ENCODE results near the gene IFI35. TPM values are rescaled to one million over a fixed set of nuclear protein-coding genes. Genes with fewer than 3 reads are reported as not detected.
A peak's percentile ranks its signal among the peaks of the same experiment; 100 is the strongest.

Gene IFI35
- total and polyA plus RNA-seq, 4 experiments from 2014 or later: 33.1 to 66.2 (median 47.9) TPM

- Mint-ChIP-seq H3K4me1 (peaks cover 23 to 54% (median 40%) of the 10 kb centered on the region in 4 donors), H3K36me3 (peaks cover 0 to 3% of the 10 kb centered on the region in 2 donors), H3K4me3 (peak within 1 kb of the TSS; percentile 90 to 94 (median 91)), H3K27me3 (no peaks in the 10 kb centered on the region), H3K27ac (peak within 1 kb of the TSS; percentile 80 to 92 (median 86)), H3K9me3 (no peaks in the 10 kb centered on the region)
- intact Hi-C loops (cut with micrococcal nuclease): loop anchor here (1.0 to 5.0 kb wide), 3 partner anchors 24 to 315 kb away; partner anchors contain the start of genes BRCA1 and RPL27
- H3K36me3 ChIP-seq (ENCODE audit: insufficient read depth, low read length): no peaks in the 10 kb centered on the region
- peaks cover 45% of the 10 kb centered on the region for H3K4me1 ChIP-seq (ENCODE audit: insufficient read depth, low read length)
- ChIA-PET CTCF (ENCODE audit: partially characterized antibody) (interaction anchor here (1.1 kb wide), 2 partner anchors 15 to 312 kb away, joined by 3 read pairs; partner anchors contain the start of gene IFI35), POLR2A (ENCODE audit: partially characterized antibody) (interaction anchor here (0.7 to 5.2 kb wide), 13 partner anchors 9 to 367 kb away, joined by 3 to 26 read pairs (median 4); partner anchors contain the start of genes IFI35, NBR1, RPL27 and TMEM106A)
- no peaks in the 10 kb centered on the region for H3K9me3 ChIP-seq (ENCODE audit: control insufficient read depth in 1 of 2, low read length in 2 of 2)
- H3K27ac ChIP-seq (ENCODE audit: low read depth, low read length): peak within 1 kb of the TSS; percentile 68
- DNase-seq: peak; percentile 48 to 65 (median 56)
- no peaks in the 10 kb centered on the region for H3K27me3 ChIP-seq (ENCODE audit: insufficient read depth, low read length)
- peak within 1 kb of the TSS; percentile 47 to 73 for H3K4me3 ChIP-seq (ENCODE audit: low read length in 2 of 2)
Measured at GRCh38 chr17:43021741-43022512, 15.3 kb downstream of the IFI35 start, which contains the start of gene VAT1. VAT1 (minus strand) TSS chr17:43022385; CDS start chr17:43022322, 63 bp downstream.

- Histone ChIP-seq H3K36me3 (ENCODE audit: insufficient read depth, low read length) (no peaks in the 10 kb centered on the region), H3K9me3 (ENCODE audit: control insufficient read depth in 1 of 2, low read length in 2 of 2) (no peaks in the 10 kb centered on the region), H3K4me3 (ENCODE audit: low read length in 2 of 2) (peak within 1 kb of the TSS; percentile 65 to 81), H3K4me1 (ENCODE audit: insufficient read depth, low read length) (peaks cover 32% of the 10 kb centered on the region), H3K27ac (ENCODE audit: low read depth, low read length) (peak within 1 kb of the TSS; percentile 69), H3K27me3 (ENCODE audit: insufficient read depth, low read length) (no peaks in the 10 kb centered on the region)
- H3K4me1 Mint-ChIP-seq: peaks cover 9 to 35% (median 27%) of the 10 kb centered on the region in 4 donors
- no peaks in the 10 kb centered on the region for H3K9me3 Mint-ChIP-seq
- intact Hi-C loops (cut with micrococcal nuclease): loop anchor here (1.0 to 5.0 kb wide), 3 partner anchors 146 to 458 kb away; partner anchors contain the start of gene DHX8
- ChIA-PET CTCF (ENCODE audit: partially characterized antibody) (interaction anchor here (0.6 to 2.8 kb wide), 14 partner anchors 13 to 459 kb away, joined by 3 to 7 read pairs (median 3); partner anchors contain the start of genes DHX8, IFI35 and RPL27), POLR2A (ENCODE audit: partially characterized antibody) (interaction anchor here (1.1 to 2.5 kb wide), 12 partner anchors 12 to 364 kb away, joined by 3 to 33 read pairs (median 8); partner anchors contain the start of genes IFI35, NBR1, RPL27 and TMEM106A)
- DNase-seq: peak; percentile 79 to 90 (median 81)
- peaks cover 0 to 2% of the 10 kb centered on the region in 2 donors for H3K36me3 Mint-ChIP-seq
- H3K27me3 Mint-ChIP-seq: no peaks in the 10 kb centered on the region
- H3K27ac Mint-ChIP-seq: peak within 1 kb of the TSS; percentile 86 to 98 (median 96)
- H3K4me3 Mint-ChIP-seq: peak within 1 kb of the TSS; percentile 87 to 95 (median 91)
Measured at GRCh38 chr17:43024407-43025289, 18.1 kb downstream of the IFI35 start, which contains the start of gene RND2. RND2 (plus strand) TSS chr17:43025231; CDS start chr17:43025348, 117 bp downstream.

- intact Hi-C loops (cut with micrococcal nuclease): loop anchor here (2.0 kb wide), 1 partner anchor 458 kb away; the partner anchor contains the start of gene DHX8
- no peaks in the 10 kb centered on the region for H3K9me3 Mint-ChIP-seq
- Histone ChIP-seq H3K27ac (ENCODE audit: low read depth, low read length) (no peak overlapping the region), H3K4me3 (ENCODE audit: low read length in 2 of 2) (no peak overlapping the region), H3K9me3 (ENCODE audit: control insufficient read depth in 1 of 2, low read length in 2 of 2) (no peaks in the 10 kb centered on the region), H3K27me3 (ENCODE audit: insufficient read depth, low read length) (no peaks in the 10 kb centered on the region), H3K4me1 (ENCODE audit: insufficient read depth, low read length) (peaks cover 25% of the 10 kb centered on the region), H3K36me3 (ENCODE audit: insufficient read depth, low read length) (no peaks in the 10 kb centered on the region)
- peaks cover 0 to 2% of the 10 kb centered on the region in 2 donors for H3K36me3 Mint-ChIP-seq
- peaks cover 7 to 29% (median 20%) of the 10 kb centered on the region in 4 donors for H3K4me1 Mint-ChIP-seq
- ChIA-PET POLR2A (ENCODE audit: partially characterized antibody) (interaction anchor here (1.2 to 2.5 kb wide), 10 partner anchors 12 to 343 kb away, joined by 4 to 33 read pairs (median 9); partner anchors contain the start of genes IFI35, NBR1, RPL27 and TMEM106A), CTCF (ENCODE audit: partially characterized antibody) (interaction anchor here (0.8 to 2.8 kb wide), 2 partner anchors 17 to 27 kb away, joined by 3 to 7 read pairs; partner anchors contain the start of gene RPL27)
- H3K4me3 Mint-ChIP-seq: peak overlapping the region; percentile 71 to 83 (median 79)
- DNase-seq: no peak
- peak overlapping the region; percentile 73 to 91 (median 81) for H3K27ac Mint-ChIP-seq
- no peaks in the 10 kb centered on the region for H3K27me3 Mint-ChIP-seq
Measured at GRCh38 chr17:43025290-43025657, 18.7 kb downstream of the IFI35 start.

DNA sequence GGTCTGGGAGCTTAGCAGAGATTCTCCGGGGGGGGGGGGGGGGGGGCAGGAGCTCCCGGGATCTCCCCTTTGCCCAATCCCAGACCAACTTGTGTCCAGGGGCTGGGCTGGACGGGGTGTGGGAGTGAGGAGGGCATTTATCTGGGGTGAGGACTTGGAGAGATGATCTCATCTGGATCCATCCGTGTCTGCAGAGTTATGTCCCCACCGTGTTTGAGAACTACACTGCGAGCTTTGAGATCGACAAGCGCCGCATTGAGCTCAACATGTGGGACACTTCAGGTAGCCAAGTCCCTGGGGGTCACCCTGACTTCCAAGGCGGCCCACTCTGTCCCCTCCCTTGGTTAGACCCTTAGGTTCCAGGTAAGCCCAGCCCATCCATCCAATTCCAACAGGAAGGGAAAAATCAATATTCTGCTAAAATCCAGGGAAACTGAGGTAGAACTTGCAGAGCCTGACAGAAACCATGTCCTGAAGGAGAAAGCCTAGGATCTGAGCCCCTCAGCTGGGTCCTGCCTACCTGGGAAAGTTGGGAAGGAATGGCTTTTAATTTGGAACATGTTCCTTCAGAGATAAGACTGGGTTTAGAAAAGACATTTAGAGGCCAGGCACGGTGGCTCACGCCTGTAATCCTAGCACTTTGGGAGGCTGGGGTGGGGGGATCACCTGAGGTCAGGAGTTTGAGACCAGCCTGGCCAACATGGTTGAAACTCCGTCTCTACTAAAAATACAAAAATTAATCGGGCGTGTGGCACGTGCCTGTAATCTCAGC, 19.4 kb downstream of the IFI35 start:
- no peaks in the 10 kb centered on the region for H3K27me3 ChIP-seq (ENCODE audit: insufficient read depth, low read length)
- intact Hi-C loops (cut with micrococcal nuclease): loop anchor here (2.0 kb wide), 1 partner anchor 457 kb away; the partner anchor contains the start of gene DHX8

DNA sequence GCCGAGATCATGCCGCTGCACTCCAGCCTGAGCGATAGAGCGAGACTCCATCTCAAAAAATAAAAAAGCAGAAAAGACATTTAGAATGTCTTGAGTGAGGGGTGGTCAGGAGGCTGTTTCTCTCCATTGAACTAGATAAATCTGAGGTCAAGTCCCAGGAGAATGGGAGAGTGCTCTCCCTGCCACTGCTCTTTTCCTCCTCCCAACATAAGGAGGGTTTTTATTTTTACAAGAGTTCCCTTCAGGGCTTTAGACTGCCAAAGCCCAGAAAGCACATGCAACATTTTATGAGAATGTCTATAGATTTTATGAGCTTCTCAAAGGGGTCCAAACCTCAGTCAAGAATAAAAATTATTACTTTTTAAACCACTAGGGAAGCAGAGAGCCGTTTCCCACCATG, 20.0 kb downstream of the IFI35 start:
- Mint-ChIP-seq H3K4me1 (peaks cover 5 to 17% (median 12%) of the 10 kb centered on the region in 4 donors), H3K27ac (peak overlapping the region in 3 of 7 donors; percentile 53 to 86 (median 70)), H3K36me3 (peaks cover 0 to 2% of the 10 kb centered on the region in 2 donors), H3K27me3 (no peaks in the 10 kb centered on the region), H3K4me3 (peak overlapping the region in 7 of 8 donors; percentile 10 to 78 (median 46)), H3K9me3 (no peaks in the 10 kb centered on the region)
- Histone ChIP-seq H3K27me3 (ENCODE audit: insufficient read depth, low read length) (no peaks in the 10 kb centered on the region), H3K9me3 (ENCODE audit: control insufficient read depth in 1 of 2, low read length in 2 of 2) (no peaks in the 10 kb centered on the region), H3K4me3 (ENCODE audit: low read length in 2 of 2) (no peak overlapping the region), H3K36me3 (ENCODE audit: insufficient read depth, low read length) (no peaks in the 10 kb centered on the region), H3K27ac (ENCODE audit: low read depth, low read length) (no peak overlapping the region), H3K4me1 (ENCODE audit: insufficient read depth, low read length) (peaks cover 18% of the 10 kb centered on the region)
- intact Hi-C loops (cut with micrococcal nuclease): no loop called here
- DNase-seq: no peak
- ChIA-PET CTCF (ENCODE audit: partially characterized antibody) (interaction anchor here (1.0 kb wide), 1 partner anchor 145 kb away, joined by 3 read pairs; the partner anchor contains the start of gene NBR1), POLR2A (ENCODE audit: partially characterized antibody) (interaction anchor here (1.2 kb wide), 1 partner anchor 20 kb away, joined by 4 read pairs; the partner anchor contains the start of gene IFI35)

More for the DNA sequence above, 19.4 kb downstream of the IFI35 start:
- CTCF ChIA-PET (ENCODE audit: partially characterized antibody): interaction anchor here (0.8 to 2.8 kb wide), 3 partner anchors 18 to 146 kb away, joined by 3 to 7 read pairs (median 3); partner anchors contain the start of genes NBR1 and RPL27
- peak overlapping the region in 7 of 8 donors; percentile 74 to 82 (median 78) for H3K4me3 Mint-ChIP-seq
- peaks cover 0 to 2% of the 10 kb centered on the region in 2 donors for H3K36me3 Mint-ChIP-seq
- H3K9me3 Mint-ChIP-seq: no peaks in the 10 kb centered on the region
- no peak for DNase-seq
- H3K4me1 ChIP-seq (ENCODE audit: insufficient read depth, low read length): peaks cover 22% of the 10 kb centered on the region
- H3K9me3 ChIP-seq (ENCODE audit: control insufficient read depth in 1 of 2, low read length in 2 of 2): no peaks in the 10 kb centered on the region
- peaks cover 6 to 23% (median 16%) of the 10 kb centered on the region in 4 donors for H3K4me1 Mint-ChIP-seq
- H3K36me3 ChIP-seq (ENCODE audit: insufficient read depth, low read length): no peaks in the 10 kb centered on the region
- H3K4me3 ChIP-seq (ENCODE audit: low read length in 2 of 2): no peak overlapping the region
- POLR2A ChIA-PET (ENCODE audit: partially characterized antibody): interaction anchor here (1.2 to 2.5 kb wide), 5 partner anchors 13 to 335 kb away, joined by 4 to 33 read pairs (median 11); partner anchors contain the start of genes IFI35, RPL27 and TMEM106A
- no peak overlapping the region for H3K27ac ChIP-seq (ENCODE audit: low read depth, low read length)
- H3K27me3 Mint-ChIP-seq: no peaks in the 10 kb centered on the region
- peak overlapping the region in 5 of 7 donors; percentile 75 to 91 (median 81) for H3K27ac Mint-ChIP-seq

All from CD4-positive, alpha-beta memory T cell (primary cell).